Psoas muscle (tissue), 8 donors: ENCODE measurements around the gene TNNC2. TPM values are rescaled to one million over a fixed set of nuclear protein-coding genes. Genes with fewer than 3 reads are reported as not detected.

Source experiments
- ATAC-seq, 4 donors: fragments of 200-7000 bp; cut with Tn5 transposase; one replicate each; pipeline ENCODE4 v1.9.1; 2020; ENCODE audit warnings: moderate library complexity in 3 of 4, mild to moderate bottlenecking in 2 of 4
- DNase-seq, 2 donors: peaks; one replicate each; pipeline ENCODE4 v3.0.0-alpha.2; 2020
- H3K27ac ChIP-seq: fragments of 200-600 bp; one replicate; pipeline ENCODE4 v1.8.0; 2022
- H3K27me3 ChIP-seq, 3 donors: fragments of 200-600 bp in 1 of 3; one replicate each; pipeline versions ENCODE4 v1.6.1 to v1.8.0; 2013 to 2022; ENCODE audit warnings: low read length in 2 of 3, mild to moderate bottlenecking in 2 of 3, moderate library complexity in 1 of 3; ENCODE audit not compliant: insufficient read depth in 3 of 3
- H3K36me3 ChIP-seq, 2 donors: fragments of 200-600 bp in 1 of 2; one replicate each; pipeline versions ENCODE4 v1.6.1 to v1.8.0; 2013 to 2022; ENCODE audit warnings: low read depth in 1 of 2, mild to moderate bottlenecking in 1 of 2, moderate library complexity in 1 of 2; ENCODE audit not compliant: insufficient read depth in 1 of 2
- H3K4me1 ChIP-seq: fragments of 200-600 bp; one replicate; pipeline ENCODE4 v1.8.0; 2022
- H3K4me3 ChIP-seq: fragments of 200-600 bp; one replicate; pipeline ENCODE4 v1.8.0; 2022; ENCODE audit warnings: mild to moderate bottlenecking
- H3K9me3 ChIP-seq: fragments of 200-600 bp; one replicate; pipeline ENCODE4 v1.8.0; 2022
- CTCF ChIP-seq: fragments of 200-600 bp; IDR thresholded peaks from one replicate; pipeline ENCODE4 v1.8.0; 2022; ENCODE audit warnings: antibody characterized with exemption
- WGBS, 3 donors: extraction: QIAGEN DNeasy Blood & Tissue Kit; methylation state at CpG; one replicate each; pipeline versions ENCODE4 v1.1.6 to v1.1.7; 2013; 5-methylcytosine and 5-hydroxymethylcytosine counted together
- intact Hi-C, 2 donors: fragments of 100-400 bp; cut with DNase I; formaldehyde crosslinking; loops; one replicate each; pipeline versions ENCODE4 v1.11.0 to v1.14.2; 2022
- polyA plus RNA-seq, 3 donors: library from polyadenylated mRNA; stranded (reverse); fragments of 200-250 nt; gene quantifications; one replicate each; pipeline ENCODE4 v1.2.3, GENCODE V29; 2013
- total RNA-seq, 4 donors: library from RNA; stranded (reverse); fragmentation: NEBNext Ultra II Directional in 2 of 4; extraction: Animal tissue kit (Norgen Biotek cat#: 25700) in 2 of 4; gene quantifications; one replicate each; pipeline versions ENCODE4 v1.2.1 to v1.2.4, GENCODE V29; 2021 to 2023
- donor health status: healthy with polysubstance abuse.
- donor health status: DM: no; HTN: no; CAD: no; lungs with moderate emphysema.
- donor health status: Bipolar disorder and iron deficiency.
- donor health status: healthy.
- donor health status: DM: yes; HTN: yes; CAD: no.
- donor health status: DM: no; HTN: no; CAD: no.
- donor health status: DM: no; HTN: no; CAD: no.
- donor health status: DM: yes; HTN: yes; CAD: no.

TNNC2 gene
- total and polyA plus RNA-seq, 7 donors = 1,390 to 10,677 (median 3,158) TPM

GRCh38 chr20:45817376-45818194, 9.5 kb downstream of the TNNC2 start:
- no peaks in the 10 kb centered on the region for H3K9me3 ChIP-seq

GRCh38 chr20:45816951-45817350, 10.2 kb downstream of the TNNC2 start:
- H3K27me3 ChIP-seq = no peaks in the 10 kb centered on the region
- H3K9me3 ChIP-seq = no peaks in the 10 kb centered on the region
- no peak for TF ChIP-seq CTCF
- intact Hi-C loops = no loop called here
- peaks cover 11% of the 10 kb centered on the region for H3K4me1 ChIP-seq
- 59 to 91% (median 68%) methylated on average over 3 of the region's 3 CpGs for WGBS, 3 donors
- H3K4me3 ChIP-seq = no peak overlapping the region
- H3K27ac ChIP-seq = peak overlapping the region; percentile 55
- ATAC-seq (no peak), DNase-seq (no peak)
- peaks cover 0 to 36% of the 10 kb centered on the region in 2 donors for H3K36me3 ChIP-seq

More at GRCh38 chr20:45817376-45818194, 9.5 kb downstream of the TNNC2 start:
- ATAC-seq (no peak), DNase-seq (no peak)
- no peak overlapping the region for H3K4me3 ChIP-seq
- no peaks in the 10 kb centered on the region for H3K27me3 ChIP-seq
- no peak for TF ChIP-seq CTCF
- intact Hi-C loops = no loop called here
- H3K27ac ChIP-seq = peak overlapping the region; percentile 55
- 36 to 66% (median 41%) methylated on average over 8 to 9 of the region's 9 CpGs for WGBS, 3 donors
- peaks cover 12% of the 10 kb centered on the region for H3K4me1 ChIP-seq
- peaks cover 0 to 42% of the 10 kb centered on the region in 2 donors for H3K36me3 ChIP-seq

GRCh38 chr20:45814314-45814713, 12.8 kb downstream of the TNNC2 start:
- no peak overlapping the region for H3K27ac ChIP-seq
- ATAC-seq (no peak), DNase-seq (no peak)
- 74 to 91% (median 77%) methylated on average over 3 of the region's 3 CpGs for WGBS, 3 donors
- intact Hi-C loops = no loop called here
- no peaks in the 10 kb centered on the region for H3K27me3 ChIP-seq
- H3K4me3 ChIP-seq = no peak overlapping the region
- peaks cover 14% of the 10 kb centered on the region for H3K4me1 ChIP-seq
- peaks cover 6 to 38% of the 10 kb centered on the region in 2 donors for H3K36me3 ChIP-seq
- no peak for TF ChIP-seq CTCF
- no peaks in the 10 kb centered on the region for H3K9me3 ChIP-seq

- H3K36me3 ChIP-seq = peaks cover 10 to 38% of the 10 kb centered on the region in 2 donors
- peak overlapping the region; percentile 9 for H3K27ac ChIP-seq
- intact Hi-C loops = no loop called here
- 60 to 64% (median 62%) methylated on average over 7 of the region's 7 CpGs for WGBS, 3 donors
- no peak for TF ChIP-seq CTCF
- no peak overlapping the region for H3K4me3 ChIP-seq
- ATAC-seq (no peak), DNase-seq (no peak)
- no peaks in the 10 kb centered on the region for H3K9me3 ChIP-seq
- no peaks in the 10 kb centered on the region for H3K27me3 ChIP-seq
- peaks cover 14% of the 10 kb centered on the region for H3K4me1 ChIP-seq
These were observed 13.6 kb downstream of the TNNC2 start for GRCh38 chr20:45813489-45813888.

- Histone ChIP-seq H3K27me3 (no peaks in the 10 kb centered on the region), H3K36me3 (peaks cover 10 to 39% of the 10 kb centered on the region in 2 donors), H3K9me3 (no peaks in the 10 kb centered on the region), H3K4me1 (peaks cover 14% of the 10 kb centered on the region), H3K4me3 (peak overlapping the region; percentile 61), H3K27ac (peak overlapping the region; percentile 9)
- intact Hi-C loops = no loop called here
- no peak for TF ChIP-seq CTCF
- ATAC-seq = peak in 1 of 4 donors; percentile 0
- no peak for DNase-seq
- WGBS, 3 donors = 5 to 9% (median 8%) methylated on average over 11 of the region's 11 CpGs
These were observed 14.1 kb downstream of the TNNC2 start for GRCh38 chr20:45813006-45813340.
